ENCODE results near the gene IZUMO4.

IZUMO4 gene

DNA sequence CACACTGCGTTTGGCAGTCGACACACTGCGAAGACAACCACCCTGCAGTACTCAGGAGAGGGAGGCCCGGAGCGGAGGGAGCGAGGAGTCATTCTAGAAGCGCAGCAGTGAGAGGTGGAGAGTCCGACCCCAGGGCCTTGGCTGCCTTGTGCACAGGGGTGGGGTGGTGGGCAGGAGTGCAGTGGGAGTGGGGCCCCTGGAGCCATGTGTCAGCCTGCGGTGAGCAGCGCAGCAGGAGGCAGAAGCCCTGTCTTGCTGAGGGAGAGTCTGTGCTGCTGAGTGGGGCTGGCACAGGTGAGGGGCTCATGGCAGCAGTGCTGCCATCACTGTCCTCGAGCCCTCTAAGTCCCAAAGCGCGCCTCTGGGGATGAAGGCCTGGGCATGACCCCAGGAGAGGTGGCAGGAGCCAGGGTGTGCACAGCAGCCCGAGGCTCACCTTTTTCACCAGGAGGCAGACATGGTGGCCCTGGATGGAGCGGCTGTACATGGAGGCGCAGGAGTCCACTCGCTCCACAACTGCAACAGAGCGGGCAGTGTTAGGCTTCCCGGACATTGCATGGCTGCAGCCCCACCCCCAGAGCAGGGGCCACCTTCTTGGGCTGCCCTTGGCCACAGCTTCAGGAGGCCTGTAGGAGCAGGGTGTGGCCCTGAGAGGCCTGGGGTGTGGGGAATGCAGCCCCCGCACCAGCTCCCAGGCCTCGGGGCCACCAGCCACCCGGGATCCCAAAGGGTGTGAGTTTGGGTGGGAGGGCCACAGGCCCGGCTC lies 11.7 kb downstream of the IZUMO4 start:
- DNase-seq (ENCODE audit: low read depth, low spot score) = no peak

DNA sequence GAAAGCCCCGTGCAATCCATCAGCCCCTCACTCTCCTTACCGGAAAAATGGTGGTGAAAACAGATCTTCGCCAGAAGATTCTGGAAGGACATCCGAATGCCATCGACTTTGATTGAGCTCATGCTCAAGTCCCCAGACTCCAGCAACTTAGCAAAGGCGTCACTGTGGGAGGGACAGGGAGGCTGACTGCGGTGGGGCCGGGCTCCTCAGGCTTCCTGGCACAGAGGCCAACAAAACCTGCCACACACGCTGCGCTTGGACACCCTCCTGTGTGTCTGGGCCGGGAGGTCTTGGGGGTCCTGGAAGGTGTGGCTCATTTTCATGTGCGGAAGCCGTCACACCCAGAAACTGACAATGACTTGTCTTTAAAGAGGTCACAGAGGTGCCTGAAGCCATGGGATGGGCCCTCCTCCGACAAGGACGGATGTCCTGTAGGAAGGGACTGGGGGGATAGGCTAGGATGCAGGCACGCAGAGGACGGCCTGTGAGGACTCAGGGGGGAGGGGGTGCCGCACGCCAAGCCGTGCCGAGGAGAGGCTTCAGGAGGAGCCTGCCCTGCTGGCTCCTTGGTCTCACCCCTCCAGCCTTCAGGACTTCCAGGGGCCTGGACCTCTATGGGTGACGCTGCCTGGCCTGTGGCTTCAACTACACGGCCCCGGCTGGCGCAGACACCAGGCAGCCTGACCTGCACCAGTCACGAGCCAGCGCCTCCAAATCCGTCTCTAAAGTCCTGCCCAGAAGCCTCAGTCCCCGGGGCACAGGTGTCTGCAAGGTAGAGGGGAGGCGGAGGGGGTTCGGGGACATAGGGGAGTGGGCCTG lies 12.5 kb downstream of the IZUMO4 start:
- DNase-seq (ENCODE audit: low read depth, low spot score) = no peak

DNA sequence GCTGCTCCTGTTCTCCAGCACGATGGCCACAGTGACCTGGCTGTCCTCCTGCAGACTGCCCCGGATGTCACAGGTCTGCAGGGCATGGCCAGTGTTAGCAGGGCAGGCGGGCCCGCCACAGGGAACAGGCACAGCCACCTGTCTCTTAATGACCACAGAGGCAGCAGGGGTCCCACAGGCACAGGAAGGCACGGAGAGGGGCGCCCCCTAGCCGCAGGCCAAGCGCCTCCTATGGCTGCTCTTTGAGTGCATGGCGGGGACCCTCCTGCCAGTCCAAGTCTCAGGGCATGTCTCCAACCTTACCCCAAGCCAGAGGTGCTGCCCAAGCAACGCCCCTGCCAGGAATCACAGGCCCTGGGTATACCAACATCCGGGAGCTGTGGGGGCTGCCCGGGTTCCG lies 14.1 kb downstream of the IZUMO4 start:
- DNase-seq (ENCODE audit: low read depth, low spot score) = no peak

DNA sequence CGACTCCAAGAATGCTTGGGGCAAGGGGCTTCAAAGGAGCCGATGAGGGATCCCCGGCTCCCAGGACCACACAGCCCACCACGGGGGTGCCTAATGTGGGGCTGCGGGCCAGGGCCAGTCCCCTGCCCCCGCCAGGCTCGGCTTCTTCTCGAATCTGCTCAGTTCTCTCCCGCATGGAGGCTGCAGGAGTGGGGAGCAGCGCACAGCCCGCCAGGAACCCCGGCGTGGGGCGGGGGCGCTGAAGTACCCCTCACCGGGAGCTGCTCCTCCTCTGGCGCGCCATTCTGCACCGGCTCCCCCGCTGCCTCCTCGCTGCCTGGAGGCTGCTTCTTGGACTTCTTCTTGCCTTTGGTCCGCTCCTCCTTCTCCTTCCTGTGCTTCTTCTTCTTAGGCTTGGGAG lies 14.7 kb downstream of the IZUMO4 start:
- DNase-seq (ENCODE audit: low read depth, low spot score) = no peak

DNA sequence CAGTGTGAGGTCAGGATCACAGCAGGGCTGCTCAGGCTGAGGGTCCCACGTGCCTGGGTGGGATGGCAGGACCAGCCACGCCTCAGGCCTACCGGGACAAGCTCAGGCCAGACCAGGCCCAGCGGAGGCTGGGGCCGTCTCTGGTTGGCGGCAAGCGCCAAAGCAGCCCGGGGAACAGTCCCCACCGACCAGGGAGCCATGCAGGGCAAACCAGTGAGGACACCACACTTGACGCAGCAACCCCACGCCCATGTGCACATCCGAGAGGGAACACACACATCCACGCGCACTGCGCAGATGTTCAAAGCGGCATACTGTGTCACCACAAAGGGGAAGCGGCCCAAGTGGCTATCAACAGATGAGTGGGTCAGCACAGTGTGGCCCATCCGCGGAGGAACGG lies 15.2 kb downstream of the IZUMO4 start:
- no peak for DNase-seq (ENCODE audit: low read depth, low spot score)

DNA sequence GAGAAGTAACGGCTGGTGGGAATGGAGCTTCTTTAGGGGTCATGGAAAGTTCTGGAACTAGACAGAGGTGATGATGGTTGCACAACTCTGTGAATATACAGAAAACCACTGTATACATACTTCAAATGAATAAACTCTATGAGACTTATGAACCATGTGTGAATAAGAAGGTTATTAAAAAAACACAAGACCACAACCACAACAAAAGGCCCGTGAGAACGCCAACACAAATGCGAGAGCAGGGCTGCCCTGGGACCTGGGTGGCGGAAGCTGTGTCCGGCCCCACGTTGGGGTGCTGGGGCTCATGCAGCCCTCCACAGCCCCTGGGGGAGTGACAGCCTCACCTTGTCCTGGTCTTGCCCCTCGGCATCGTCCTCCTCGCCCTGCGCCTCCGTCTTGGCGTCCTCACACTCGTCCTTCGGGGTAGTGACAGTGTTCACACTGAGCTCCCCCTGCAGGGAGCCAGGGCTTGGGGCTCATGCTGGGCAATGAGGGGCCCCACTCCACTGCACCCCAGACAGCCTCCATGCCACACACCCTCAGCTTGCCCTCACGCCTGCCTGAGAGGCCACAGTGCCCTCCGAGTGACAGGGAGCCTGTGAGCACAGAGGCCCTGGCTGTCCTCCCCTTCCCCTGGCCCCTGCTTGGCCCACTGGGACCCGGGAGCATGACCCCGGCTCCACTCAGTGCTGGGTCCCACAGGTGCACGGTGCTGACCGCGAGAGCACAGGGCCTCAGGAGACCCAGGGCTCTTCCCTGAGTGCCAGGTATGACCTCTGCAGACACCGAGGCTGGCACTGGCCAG lies 16.0 kb downstream of the IZUMO4 start:
- DNase-seq (ENCODE audit: low read depth, low spot score) = no peak

DNA sequence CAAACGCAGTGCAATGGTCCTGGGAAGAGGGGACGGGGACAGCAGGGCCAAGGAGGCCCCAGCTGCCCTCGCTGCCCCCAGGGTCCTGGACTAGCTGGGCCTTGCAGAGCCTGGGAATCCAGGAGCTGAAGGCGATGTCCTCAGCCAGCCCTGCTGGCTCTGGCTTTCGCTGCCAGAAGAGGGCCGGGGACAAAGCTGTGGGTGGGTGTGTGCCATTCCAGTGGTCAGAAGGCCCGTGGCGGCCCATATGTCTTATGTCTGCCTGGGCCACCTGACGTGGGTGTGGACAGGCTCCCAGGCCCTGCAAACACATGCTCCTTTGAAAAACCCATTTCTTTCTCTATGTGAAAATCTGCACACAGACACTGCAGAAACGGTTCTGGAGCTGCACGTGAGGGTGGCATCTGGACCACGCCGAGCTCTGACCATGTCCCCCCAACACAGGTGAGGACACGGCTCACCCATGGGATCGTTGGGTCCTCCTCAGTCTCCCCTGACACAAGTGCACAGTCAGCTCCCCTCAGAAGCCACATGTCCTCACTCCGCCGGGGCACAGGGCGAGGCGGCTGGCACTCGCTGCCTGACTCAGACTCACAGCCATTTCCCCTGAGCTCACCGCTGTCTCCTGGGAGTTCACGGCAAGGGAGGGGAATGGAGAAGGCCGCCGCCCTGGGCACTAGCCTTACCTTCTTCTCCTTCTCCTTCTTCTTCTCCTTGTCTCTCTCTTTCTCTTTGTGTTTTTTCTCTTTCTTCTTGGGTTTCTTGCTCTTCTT lies 16.9 kb downstream of the IZUMO4 start:
- DNase-seq (ENCODE audit: low read depth, low spot score) = no peak

DNA sequence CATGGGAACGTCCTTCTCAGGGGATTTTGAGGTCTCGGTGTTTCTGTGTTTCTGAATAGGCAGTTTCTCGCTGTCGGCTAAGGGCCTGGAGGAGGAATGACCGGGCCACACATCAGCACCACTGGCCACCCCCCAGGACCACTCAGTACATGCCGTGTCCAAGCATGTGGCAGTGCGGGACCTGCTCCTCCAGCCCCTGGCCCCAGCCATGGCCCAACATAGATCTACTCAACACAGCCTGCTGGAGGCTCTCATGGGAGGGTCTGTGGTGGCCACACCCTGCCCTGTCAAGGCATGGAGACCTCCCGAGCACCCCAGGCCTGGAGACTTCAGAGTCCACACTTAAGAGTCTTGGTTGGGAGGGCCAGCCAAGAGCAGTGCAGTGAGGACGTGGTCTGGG lies 17.5 kb downstream of the IZUMO4 start:
- DNase-seq (ENCODE audit: low read depth, low spot score) = no peak

DNA sequence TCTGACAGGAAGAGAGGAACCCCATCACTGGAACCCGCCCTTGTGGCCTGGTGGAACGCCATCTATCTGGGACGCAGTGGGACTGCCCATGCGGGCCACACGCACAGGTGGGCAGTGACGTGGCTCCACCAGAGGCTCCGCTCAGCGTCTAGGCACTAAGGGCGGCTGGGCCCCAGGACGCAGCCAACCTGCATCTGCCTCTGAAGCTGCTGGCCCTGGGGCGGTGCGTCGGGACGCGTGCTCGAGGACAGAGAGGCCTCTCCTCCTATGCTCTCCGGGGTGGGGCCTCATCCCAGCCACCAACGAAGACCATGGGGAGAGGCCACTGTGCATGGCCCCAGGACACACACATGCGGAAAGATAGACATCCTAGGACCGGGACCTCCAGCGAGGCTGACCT lies 18.1 kb downstream of the IZUMO4 start:
- no peak for DNase-seq (ENCODE audit: low read depth, low spot score)

DNA sequence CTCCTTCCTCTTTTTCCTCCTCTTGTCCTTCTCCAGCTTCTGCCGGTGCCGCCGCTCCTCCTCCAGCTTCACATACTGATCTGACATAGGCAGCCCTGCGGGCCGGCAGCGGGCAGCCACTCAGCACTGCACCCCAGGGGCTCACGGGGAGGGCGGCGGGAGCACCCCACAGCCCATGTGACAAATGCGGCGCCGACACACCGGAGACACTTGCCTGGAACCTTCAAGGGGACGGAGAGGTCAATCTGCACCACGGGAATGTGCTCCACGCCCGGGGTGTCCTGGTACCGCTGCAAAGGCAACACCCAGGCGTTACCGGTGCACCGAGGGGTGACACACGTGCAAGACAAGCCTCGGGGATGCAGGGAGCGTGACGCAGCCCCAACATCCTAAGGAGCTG lies 18.6 kb downstream of the IZUMO4 start:
- DNase-seq (ENCODE audit: low read depth, low spot score) = no peak

DNA sequence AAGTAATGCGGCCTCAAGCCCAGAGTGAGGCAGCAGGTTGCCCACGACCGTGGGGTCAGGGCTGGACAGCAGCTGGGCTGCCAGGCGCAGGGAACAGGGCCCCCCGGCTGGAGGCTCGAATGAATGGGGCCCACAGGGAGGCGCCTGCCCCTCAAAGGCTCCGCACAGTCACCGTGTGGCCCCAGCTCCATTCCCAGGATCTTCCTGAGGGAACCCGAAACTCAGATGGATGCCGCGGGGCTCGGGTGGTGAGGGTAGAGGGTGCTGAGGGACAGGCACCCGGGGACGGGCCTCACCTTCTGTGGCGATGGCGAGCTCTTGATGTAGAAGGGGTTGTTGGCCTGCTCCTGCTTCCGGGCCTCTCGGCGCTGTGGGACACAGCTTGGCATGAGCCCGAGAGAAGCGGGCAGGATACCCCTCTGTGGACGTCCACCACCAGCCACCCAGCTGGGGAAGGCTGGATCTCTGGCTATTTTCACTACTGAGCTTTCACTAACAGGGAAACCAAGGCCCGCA lies 19.3 kb downstream of the IZUMO4 start:
- no peak for DNase-seq (ENCODE audit: low read depth, low spot score)

DNA sequence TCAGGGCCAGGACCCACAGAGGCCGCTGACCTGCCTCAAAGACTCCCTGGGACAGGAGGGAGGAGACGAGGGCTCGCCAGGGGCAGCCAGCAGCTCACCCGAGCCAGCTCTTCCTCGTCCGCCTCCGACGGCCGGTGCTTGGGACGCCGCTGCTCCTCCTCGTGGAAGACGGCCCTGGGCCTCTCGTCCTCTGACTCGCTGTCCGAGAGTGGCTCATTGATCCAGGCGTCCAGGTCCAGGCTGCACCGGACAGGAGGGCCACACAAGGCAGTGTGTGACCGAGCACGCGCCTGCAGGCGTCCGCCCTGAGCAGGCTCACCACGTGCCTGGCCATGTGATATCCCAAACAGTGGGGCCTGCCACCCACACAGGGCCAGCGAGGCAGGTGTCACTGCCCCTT lies 19.8 kb downstream of the IZUMO4 start:
- no peak for DNase-seq (ENCODE audit: low read depth, low spot score)

DNA sequence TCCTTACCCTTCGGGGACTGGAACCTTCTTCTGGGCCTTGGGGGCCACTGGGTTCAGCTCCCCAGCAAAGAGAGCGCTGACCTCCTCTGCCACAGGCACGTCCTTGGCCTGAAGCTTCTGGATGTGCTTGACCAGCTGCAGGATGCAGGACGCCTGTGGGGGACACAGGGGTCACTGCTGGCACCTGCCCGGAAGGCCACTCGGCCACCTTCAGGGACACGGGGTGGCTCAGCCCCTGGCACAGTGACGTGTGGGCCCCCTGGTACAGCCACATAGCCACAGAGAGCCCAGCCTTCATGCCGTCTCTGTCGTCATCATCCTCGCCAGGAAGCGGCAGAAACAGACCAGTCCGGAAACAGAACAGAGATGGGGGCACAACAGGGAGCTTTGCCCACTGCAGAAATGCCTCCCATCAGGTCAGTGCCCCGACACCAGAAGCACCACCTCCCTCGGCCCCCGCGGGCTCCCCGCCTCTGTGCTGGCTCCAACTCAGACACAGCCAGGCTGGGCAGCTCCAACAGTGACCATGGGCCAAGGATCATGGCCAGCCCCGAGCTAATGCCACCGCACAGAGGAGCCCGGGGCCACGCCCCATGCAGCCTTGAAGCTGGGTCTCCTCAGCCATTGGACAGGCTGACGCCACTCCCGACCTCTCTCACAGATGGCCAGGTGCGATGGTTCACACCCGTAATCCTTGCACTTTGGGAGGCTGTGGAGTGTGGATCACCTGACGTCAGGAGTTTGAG lies 20.7 kb downstream of the IZUMO4 start:
- no peak for DNase-seq (ENCODE audit: low read depth, low spot score)

DNA sequence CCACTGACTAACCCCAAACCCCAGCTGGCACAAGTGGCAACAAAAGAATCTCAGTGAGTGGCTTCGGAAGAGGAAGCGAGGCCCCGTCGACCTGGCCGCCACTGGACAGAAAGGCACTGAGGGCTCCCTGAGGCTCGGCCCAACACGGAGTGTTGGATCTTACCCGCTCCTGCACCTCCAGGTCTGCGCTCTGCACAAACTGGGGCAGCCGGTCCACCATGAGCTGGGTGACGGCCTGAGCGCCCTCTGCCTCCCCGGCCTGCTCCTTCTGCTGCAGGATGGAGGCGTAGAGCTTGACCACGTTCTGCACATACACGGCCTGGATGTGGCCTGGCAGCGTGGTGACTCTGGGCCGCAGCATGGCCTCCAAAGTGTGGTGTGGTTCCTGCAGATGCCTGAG lies 21.7 kb downstream of the IZUMO4 start:
- no peak for DNase-seq (ENCODE audit: low read depth, low spot score)

DNA sequence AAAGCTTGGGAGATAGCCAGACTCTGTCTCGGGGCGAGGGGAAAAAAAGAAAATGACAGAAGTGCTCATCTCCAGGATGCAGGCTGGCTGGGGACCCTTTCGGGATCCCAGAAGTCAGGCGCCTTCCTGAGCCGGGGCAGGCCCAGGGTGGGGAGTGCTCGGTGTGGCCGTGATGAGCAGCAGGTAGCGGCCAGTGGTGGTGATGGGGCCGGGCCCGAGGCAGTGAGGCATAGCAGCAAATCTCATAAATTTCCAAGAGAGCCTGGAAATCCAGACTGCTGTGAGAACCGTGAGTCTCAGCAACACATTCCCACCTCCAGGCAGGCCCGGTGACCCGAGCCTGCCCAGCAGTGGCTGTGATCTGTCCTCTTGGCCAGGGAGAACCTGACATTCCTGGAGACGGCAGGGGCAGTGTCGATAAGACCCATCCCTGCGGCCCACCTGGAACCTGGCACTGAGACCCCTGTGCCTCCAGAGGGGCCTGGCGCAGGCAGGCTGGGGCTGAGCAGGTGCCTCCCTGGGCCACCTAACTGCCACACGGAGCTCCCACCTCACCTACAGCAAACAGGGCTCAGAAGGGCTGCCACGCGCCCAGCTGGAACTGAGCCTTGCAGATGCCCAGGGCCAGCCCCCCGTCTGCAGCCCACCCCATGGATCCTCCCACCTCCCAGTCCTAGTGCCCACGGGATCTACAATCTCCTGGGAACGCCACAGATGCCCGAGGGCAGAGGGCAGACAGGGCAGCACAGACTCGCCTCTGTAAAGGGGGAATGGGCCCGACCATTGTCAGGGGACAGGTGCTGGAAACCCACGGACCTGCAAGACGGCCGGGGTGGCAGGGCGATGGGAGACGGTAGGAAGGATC lies 23.4 kb downstream of the IZUMO4 start:
- DNase-seq (ENCODE audit: low read depth, low spot score) = no peak

DNA sequence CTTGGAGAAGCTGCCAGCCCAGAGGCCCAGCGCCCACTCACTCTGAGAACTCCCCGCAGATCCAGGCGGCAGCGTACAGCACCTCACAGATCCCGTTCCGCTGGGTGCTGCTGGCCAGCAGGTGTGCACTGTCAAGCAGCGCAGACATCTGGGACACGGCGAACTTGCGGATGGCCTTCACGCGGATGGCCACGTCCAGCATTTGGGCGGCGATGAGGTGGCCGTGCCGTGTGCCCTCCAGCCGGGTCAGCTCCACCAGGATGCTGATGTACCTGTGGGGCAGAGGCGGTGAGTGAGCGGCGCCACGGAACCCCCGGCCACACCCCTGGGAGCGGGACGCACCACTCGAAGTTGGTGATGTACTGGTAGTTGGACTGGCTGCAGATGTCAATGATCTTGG lies 24.1 kb downstream of the IZUMO4 start:
- no peak for DNase-seq (ENCODE audit: low read depth, low spot score)

DNA sequence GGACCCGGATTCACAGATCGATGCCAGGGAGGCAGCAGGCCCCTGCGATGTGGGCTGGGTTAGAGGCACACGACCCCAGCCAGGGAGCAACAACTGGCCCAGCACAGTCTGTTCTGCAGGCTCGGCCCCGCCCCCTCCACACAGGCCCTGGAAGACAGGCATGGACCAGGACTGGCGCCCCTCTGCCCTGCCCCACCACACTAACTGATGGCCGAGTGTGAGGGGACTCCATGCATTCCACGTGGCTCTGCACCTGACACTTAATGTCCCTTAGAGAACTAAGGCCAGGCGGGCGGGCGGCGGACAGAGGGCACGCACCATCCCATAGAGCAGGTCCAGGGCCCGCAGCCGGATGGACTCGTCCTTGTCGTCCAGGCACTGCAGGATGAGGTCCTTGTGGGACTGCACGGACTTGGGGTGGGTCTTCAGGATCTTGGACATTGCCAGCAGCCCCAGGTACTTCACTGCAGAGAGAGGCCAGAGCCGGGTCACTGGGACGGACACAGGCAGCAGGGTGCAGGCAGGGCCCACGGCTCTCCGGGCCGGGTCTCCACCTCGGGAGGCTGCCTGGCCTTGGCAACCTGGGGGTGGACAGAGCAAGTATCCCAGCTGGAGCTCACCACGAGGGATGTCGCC lies 24.8 kb downstream of the IZUMO4 start:
- DNase-seq (ENCODE audit: low read depth, low spot score) = no peak

DNA sequence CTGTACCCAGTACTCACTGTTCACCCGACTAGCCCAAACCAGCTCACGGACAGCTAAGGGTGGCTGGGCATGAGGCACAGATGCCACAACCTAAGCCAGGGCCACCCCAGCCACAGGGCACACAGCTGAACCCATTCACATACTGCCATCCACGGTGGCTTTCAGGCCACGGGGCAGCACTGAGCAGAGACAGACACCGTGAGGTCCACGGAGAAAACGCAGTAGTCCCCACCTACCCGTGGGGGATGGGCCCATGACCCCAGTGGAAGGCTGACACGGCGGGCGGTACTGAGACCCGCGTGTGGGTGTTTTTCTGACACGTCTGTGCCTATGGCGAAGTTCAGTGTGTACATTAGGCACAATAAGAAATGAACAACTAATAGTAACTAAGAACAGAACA lies 25.5 kb downstream of the IZUMO4 start:
- DNase-seq (ENCODE audit: low read depth, low spot score) = no peak

DNA sequence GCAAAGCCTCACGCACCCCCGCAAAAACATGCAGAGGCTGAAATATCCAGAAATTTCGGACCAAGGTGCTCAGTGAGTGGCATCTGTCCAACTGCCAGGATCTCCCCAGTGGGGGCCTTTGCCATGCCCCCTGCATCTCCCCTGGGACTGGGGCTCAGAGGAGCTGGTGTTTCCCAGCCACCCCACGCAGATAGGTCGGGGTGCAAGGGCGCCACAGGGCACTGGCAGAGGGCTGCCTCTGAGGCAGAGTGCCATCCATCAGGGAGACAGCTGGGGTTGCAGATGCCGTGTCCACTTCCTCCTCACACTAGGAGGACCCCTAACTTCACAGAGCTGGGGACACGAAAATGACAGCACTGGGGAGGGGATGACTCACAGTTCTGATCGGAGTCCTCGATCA lies 26.3 kb downstream of the IZUMO4 start:
- no peak for DNase-seq (ENCODE audit: low read depth, low spot score)

Measured in smooth muscle cell of the brain vasculature (primary cell).